HUES64 (cell line): ENCODE measurements around the gene INHBA.

ENCODE experiments used
- H3K27ac ChIP-seq: 2 replicates; pipeline ENCODE4 v1.7.0; 2013; ENCODE audit warnings: low read depth, low read length, inconsistent platforms
- H3K27me3 ChIP-seq: 2 replicates; pipeline ENCODE4 v1.6.1; 2013; ENCODE audit warnings: mild to moderate bottlenecking, low read length; ENCODE audit not compliant: insufficient read depth
- H3K36me3 ChIP-seq: 2 replicates; pipeline ENCODE4 v1.6.1; 2013; ENCODE audit warnings: mild to moderate bottlenecking, low read length; ENCODE audit not compliant: insufficient read depth
- H3K4me1 ChIP-seq: 2 replicates; pipeline ENCODE4 v1.6.1; 2013; ENCODE audit warnings: mild to moderate bottlenecking, low read length, moderate library complexity; ENCODE audit not compliant: insufficient read depth
- H3K4me3 ChIP-seq: 2 replicates; pipeline ENCODE4 v1.5.1; 2013; ENCODE audit warnings: mild to moderate bottlenecking, low read length, moderate library complexity
- H3K9ac ChIP-seq: 2 replicates; pipeline ENCODE4 v1.6.1; 2013; ENCODE audit warnings: mild to moderate bottlenecking, low read depth, low read length
- H3K9me3 ChIP-seq: 2 replicates; pipeline ENCODE4 v1.6.1; 2013; ENCODE audit warnings: low read depth, low read length; ENCODE audit not compliant: insufficient read depth
- WGBS: fragments of 150-250, 120-280 bp; methylation state at CpG from one replicate; pipeline ENCODE4 v1.1.7; 2013; ENCODE audit warnings: missing lambda C conversion rate; 5-methylcytosine and 5-hydroxymethylcytosine counted together

INHBA gene

DNA sequence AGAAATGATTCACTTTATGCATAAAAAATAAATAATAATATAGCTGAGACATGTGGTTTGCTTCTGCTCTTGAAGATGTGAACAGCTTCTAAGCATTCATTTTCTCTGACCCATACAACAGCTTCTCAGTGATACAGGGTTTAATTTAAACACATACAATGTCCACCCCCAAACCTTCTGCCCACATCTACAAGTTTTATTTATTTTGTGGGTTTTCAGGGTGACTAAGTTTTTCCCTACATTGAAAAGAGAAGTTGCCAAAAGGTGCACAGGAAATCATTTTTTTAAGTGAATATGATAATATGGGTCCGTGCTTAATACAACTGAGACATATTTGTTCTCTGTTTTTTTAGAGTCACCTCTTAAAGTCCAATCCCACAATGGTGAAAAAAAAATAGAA is 17.2 kb downstream of the INHBA start:
- peaks cover 28% of the 10 kb centered on the region for H3K4me1 ChIP-seq
- H3K4me3 ChIP-seq = no peak overlapping the region
- 83% methylated on average over 1 of the region's 1 CpG for WGBS
- no peaks in the 10 kb centered on the region for H3K36me3 ChIP-seq
- no peak overlapping the region for H3K9ac ChIP-seq
- H3K27ac ChIP-seq = no peak overlapping the region
- no peaks in the 10 kb centered on the region for H3K9me3 ChIP-seq
- no peaks in the 10 kb centered on the region for H3K27me3 ChIP-seq

DNA sequence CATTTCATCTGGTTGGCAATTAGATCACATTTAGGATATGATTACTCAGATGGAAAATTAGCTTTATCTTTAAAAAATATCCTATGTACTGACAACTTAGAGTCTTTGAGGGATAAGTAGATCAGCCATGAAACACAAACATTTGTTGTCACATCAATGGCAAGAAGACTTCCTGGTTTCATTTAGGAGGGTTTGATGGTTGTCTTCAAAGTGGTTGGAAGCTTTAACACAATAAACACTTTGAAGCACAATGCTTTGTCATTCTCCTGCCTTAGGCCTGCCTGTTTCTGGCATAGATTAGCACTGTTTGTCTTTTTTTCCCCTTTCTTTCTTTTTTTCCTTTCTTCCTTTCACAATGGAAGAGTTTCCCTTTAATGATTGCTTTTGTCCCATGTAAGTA is 20.5 kb downstream of the INHBA start:
- Histone ChIP-seq H3K27me3 (no peaks in the 10 kb centered on the region), H3K27ac (no peak overlapping the region), H3K4me1 (peaks cover 19% of the 10 kb centered on the region), H3K4me3 (no peak overlapping the region), H3K9ac (no peak overlapping the region), H3K9me3 (no peaks in the 10 kb centered on the region), H3K36me3 (no peaks in the 10 kb centered on the region)

DNA sequence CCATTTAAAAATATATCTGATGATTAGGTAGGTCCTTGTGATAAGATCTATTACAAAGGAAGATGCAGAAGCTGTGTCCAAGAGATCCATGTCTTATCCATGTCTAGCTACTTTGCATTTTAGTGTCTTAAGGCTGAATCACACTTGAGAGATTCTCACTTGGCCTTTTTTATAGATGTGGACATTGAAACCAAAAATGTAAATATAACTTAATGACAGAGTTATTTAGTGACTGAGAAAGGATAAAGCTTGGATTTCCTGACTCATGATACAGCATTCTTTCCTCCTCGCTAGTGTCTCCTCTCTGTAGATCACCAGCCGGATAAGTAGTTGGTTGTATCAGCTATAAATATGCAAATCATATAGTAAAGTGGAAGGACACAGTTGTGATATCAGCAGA is 23.3 kb downstream of the INHBA start:
- 83% methylated on average over 2 of the region's 2 CpGs for WGBS
- Histone ChIP-seq H3K9me3 (no peaks in the 10 kb centered on the region), H3K27me3 (no peaks in the 10 kb centered on the region), H3K4me3 (no peak overlapping the region), H3K9ac (no peak overlapping the region), H3K36me3 (no peaks in the 10 kb centered on the region), H3K4me1 (peaks cover 17% of the 10 kb centered on the region), H3K27ac (no peak overlapping the region)

DNA sequence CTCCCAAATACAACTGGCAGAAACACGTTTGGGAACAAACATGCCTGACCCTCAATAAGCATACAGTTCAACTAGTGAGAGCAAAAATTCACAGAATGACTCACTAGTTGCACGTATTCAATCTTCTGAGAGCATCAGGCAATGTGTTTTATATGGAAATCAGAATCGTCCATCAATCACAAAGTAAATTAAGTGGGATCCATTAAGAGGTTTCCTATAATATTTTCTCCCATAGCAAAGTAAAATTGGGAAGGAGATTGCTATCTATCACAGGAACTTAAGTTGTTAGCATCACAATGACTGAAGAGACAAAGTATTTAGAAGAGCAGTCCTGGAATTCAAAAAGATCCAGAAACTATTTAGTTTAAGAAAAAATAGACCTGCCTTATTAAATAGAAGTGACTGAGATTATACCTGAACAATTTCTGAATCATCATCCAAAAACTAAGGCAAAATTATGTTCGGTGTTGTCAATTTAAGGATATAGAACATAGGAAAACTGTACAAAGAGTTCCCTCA is 28.3 kb downstream of the INHBA start:
- H3K9me3 ChIP-seq = no peaks in the 10 kb centered on the region
- peaks cover 13% of the 10 kb centered on the region for H3K4me1 ChIP-seq
- H3K27me3 ChIP-seq = no peaks in the 10 kb centered on the region
- H3K36me3 ChIP-seq = no peaks in the 10 kb centered on the region
- H3K9ac ChIP-seq = no peak overlapping the region
- WGBS = 71% methylated on average over 2 of the region's 4 CpGs
- no peak overlapping the region for H3K27ac ChIP-seq
- no peak overlapping the region for H3K4me3 ChIP-seq

DNA sequence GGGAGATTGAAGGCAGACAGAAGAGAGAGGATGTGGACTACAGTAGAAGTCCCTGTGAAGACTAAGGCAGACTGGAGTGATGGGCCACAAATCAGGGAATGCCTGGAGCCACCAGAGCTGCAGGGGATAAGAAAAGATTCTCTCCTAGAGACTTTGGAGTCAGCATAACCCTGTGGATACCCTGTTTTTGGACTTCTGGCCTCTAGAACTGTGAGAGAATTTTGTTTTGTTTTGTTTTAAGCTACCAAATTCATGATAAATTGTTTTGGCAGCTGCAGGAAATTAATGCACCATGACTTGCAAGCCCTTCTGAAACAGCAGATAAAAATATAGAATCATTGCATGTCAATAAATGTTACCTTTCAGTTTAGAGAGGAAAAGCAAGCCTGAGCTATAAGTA is 41.3 kb downstream of the INHBA start:
- Histone ChIP-seq H3K4me3 (no peak overlapping the region), H3K9ac (no peak overlapping the region), H3K27ac (no peak overlapping the region), H3K36me3 (no peaks in the 10 kb centered on the region), H3K4me1 (peaks cover 4% of the 10 kb centered on the region; the same call in 1 of the 2 replicates), H3K9me3 (no peaks in the 10 kb centered on the region), H3K27me3 (no peaks in the 10 kb centered on the region)

DNA sequence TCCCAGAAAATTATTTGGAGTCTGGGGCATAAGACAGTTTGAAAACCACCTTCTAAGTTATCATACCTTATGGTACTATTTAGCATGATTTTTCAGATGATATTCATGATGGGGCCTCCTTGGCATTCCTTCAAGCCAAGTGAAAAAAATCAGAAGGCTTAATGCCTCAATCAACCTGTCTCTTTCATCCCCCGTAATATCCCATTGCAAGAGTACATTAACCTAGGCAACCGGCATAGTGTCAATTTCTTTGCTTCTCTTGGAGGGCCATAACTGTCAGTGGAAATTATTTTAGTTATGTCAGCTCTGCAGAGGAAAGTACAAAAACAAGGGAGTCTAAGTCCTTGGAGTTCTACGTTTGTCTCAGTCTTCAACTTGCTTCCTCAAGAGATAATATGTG is 43.4 kb downstream of the INHBA start:
- H3K9me3 ChIP-seq = no peaks in the 10 kb centered on the region
- no peaks in the 10 kb centered on the region for H3K27me3 ChIP-seq
- 97% methylated on average over 3 of the region's 3 CpGs for WGBS
- H3K9ac ChIP-seq = no peak overlapping the region
- H3K4me3 ChIP-seq = no peak overlapping the region
- no peak overlapping the region for H3K27ac ChIP-seq
- H3K36me3 ChIP-seq = no peaks in the 10 kb centered on the region
- H3K4me1 ChIP-seq = no peaks in the 10 kb centered on the region

DNA sequence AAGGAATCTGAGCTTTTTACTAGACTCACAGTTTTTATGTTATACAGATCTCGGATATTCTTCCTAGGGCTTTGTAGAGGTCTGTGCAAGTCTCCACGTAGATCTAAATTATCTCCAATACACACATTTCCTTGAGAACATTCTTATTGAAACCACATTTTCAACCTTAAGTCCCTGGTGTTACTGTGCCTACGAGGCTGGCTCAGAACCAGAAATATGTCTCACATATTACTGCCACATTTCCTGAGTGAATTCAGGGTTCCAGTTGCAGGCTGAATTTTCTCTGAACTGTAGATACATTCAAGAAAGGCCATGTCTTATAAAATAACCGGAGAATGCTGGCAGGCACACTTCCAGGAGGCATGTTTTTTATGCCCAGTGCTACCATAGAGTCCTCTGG is 46.5 kb downstream of the INHBA start:
- no peak overlapping the region for H3K9ac ChIP-seq
- no peak overlapping the region for H3K4me3 ChIP-seq
- WGBS = 84% methylated on average over 4 of the region's 4 CpGs
- no peak overlapping the region for H3K27ac ChIP-seq
- no peaks in the 10 kb centered on the region for H3K4me1 ChIP-seq
- H3K27me3 ChIP-seq = no peaks in the 10 kb centered on the region
- H3K36me3 ChIP-seq = no peaks in the 10 kb centered on the region
- H3K9me3 ChIP-seq = no peaks in the 10 kb centered on the region

DNA sequence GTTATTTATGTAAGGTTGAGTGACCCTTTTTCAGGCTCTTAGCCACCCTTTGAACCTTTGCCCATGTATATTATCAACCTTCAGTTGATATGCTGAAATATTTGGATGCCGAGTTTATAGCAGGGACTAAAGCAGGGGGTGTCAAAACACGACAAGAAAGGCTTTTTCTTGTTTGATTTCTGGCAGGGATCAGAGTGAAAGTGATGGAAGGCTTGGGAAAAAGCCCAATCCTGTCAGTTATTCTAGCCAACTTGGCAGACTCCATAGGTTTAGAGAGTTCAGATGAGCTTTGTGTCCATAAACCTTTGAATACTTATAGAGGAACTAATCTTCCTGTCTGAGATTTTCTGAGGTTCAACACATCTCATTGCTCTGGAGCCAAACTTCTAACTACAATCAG is 47.5 kb downstream of the INHBA start:
- Histone ChIP-seq H3K36me3 (no peaks in the 10 kb centered on the region), H3K27me3 (no peaks in the 10 kb centered on the region), H3K27ac (no peak overlapping the region), H3K4me1 (no peaks in the 10 kb centered on the region), H3K9ac (no peak overlapping the region), H3K4me3 (no peak overlapping the region), H3K9me3 (no peaks in the 10 kb centered on the region)
- WGBS = 86% methylated on average over 2 of the region's 2 CpGs

DNA sequence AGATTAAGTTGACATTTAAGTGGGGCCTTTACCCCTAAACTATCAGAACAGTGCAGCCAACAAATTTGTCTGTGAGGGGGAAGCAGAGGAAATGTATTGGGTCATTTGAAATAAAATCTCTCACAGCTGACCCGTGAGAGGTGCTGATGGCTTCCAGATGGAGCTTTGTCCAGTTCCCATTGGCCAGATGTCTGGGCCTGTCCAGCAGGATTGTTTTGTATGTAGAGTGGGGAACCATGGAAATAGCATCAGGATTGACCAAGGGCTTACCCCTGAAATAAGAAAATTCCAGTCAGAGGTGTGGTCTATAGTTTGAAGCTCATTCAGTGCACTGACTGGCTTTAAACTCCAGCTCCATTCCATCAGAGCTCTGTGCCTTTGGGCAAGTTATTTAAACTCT is 50.6 kb downstream of the INHBA start:
- Histone ChIP-seq H3K27me3 (no peaks in the 10 kb centered on the region), H3K9ac (no peak overlapping the region)
- 59% methylated on average over 1 of the region's 1 CpG for WGBS

DNA sequence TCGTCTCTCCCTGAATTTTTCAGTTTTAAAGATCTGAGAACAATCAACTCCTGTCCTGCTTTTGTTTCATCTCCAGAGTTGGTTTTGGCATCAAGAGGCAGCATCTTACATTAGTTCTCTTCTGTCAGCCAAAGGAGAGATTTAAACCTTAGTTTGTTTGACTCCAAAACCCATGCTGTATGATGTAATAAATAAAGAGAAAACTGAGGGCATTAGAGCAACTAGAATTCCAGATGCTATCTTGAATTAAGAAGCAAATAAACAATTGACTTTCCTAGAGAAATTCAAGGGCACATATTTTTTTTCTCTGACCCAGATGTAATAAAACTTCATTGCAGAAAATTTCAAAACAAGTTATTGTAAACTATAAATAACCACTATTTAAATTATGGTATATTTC is 54.4 kb downstream of the INHBA start:
- no peak overlapping the region for H3K27ac ChIP-seq
- no peaks in the 10 kb centered on the region for H3K27me3 ChIP-seq
- no peaks in the 10 kb centered on the region for H3K36me3 ChIP-seq
- H3K4me1 ChIP-seq = peaks cover 10% of the 10 kb centered on the region
- H3K9ac ChIP-seq = no peak overlapping the region
- H3K4me3 ChIP-seq = no peak overlapping the region
- 76% methylated on average over 1 of the region's 1 CpG for WGBS
- H3K9me3 ChIP-seq = no peaks in the 10 kb centered on the region

More for the DNA sequence above, 50.6 kb downstream of the INHBA start:
- H3K4me1 ChIP-seq = peaks cover 10% of the 10 kb centered on the region
- no peaks in the 10 kb centered on the region for H3K9me3 ChIP-seq
- no peak overlapping the region for H3K27ac ChIP-seq
- no peaks in the 10 kb centered on the region for H3K36me3 ChIP-seq
- H3K4me3 ChIP-seq = no peak overlapping the region

DNA sequence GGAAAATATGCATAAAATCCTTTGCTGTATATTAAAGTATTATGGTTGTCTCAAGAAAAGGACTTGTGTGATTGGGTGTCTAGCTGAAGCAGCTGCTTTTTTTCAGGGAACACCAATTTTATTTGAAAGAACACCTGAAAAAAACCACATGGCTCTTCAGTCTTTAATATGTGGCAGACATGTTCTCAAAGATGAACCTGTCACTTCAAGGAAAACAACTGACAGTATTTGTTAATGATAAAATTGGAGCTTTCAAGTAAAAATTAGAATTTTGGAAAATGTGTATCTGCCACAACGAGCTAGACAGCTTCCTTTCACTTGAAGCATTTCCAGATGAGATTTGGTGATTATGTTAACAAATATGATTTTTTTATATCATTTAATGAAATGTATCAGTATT is 59.3 kb downstream of the INHBA start:
- Histone ChIP-seq H3K9ac (no peak overlapping the region), H3K9me3 (no peaks in the 10 kb centered on the region), H3K36me3 (no peaks in the 10 kb centered on the region), H3K27me3 (no peaks in the 10 kb centered on the region), H3K27ac (no peak overlapping the region), H3K4me1 (peaks cover 8% of the 10 kb centered on the region), H3K4me3 (no peak overlapping the region)
- 78% methylated on average over 1 of the region's 1 CpG for WGBS

DNA sequence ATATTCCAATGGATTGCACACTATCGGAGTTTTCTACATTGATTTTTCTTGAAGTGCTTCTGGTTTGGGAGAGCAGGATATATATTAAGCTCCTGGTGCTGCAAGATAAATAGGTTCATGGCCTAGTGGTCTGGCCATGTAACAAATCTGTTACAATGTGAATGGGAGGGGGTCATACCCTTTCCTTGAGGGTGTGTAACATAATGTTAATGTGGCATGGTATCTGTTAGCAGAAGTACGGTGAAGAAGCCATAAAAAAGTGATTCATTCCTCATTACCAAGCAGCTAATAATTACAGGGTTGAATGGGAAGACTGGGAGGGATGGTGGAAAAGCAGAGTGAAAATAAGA is 61.2 kb downstream of the INHBA start:
- H3K4me1 ChIP-seq = no peaks in the 10 kb centered on the region
- H3K27ac ChIP-seq = no peak overlapping the region
- H3K27me3 ChIP-seq = no peaks in the 10 kb centered on the region
- H3K9ac ChIP-seq = no peak overlapping the region
- no peaks in the 10 kb centered on the region for H3K9me3 ChIP-seq
- H3K36me3 ChIP-seq = no peaks in the 10 kb centered on the region
- H3K4me3 ChIP-seq = no peak overlapping the region
- 96% methylated on average over 1 of the region's 2 CpGs for WGBS
